Esophagus squamous epithelium (tissue), 4 donors: ENCODE measurements around the gene SPDL1.

Experiments used
- CTCF ChIP-seq, 6 experiments: fragments of 450-650 bp in 4 of 6; fragments of 200-600 bp in 2 of 6; sonication (generic) in 2 of 6; IDR thresholded peaks; one replicate each; pipeline ENCODE4 v1.5.1; 2016 to 2019; ENCODE audit warnings: antibody characterized with exemption in 6 of 6, mild to moderate bottlenecking in 4 of 6, moderate library complexity in 4 of 6
- POLR2A ChIP-seq, 4 donors: fragments of 450-650 bp; IDR thresholded peaks; one replicate each; pipeline ENCODE4 v1.6.1; 2017; ENCODE audit warnings: antibody characterized with exemption in 4 of 4, mild to moderate bottlenecking in 4 of 4, moderate library complexity in 3 of 4

DNA sequence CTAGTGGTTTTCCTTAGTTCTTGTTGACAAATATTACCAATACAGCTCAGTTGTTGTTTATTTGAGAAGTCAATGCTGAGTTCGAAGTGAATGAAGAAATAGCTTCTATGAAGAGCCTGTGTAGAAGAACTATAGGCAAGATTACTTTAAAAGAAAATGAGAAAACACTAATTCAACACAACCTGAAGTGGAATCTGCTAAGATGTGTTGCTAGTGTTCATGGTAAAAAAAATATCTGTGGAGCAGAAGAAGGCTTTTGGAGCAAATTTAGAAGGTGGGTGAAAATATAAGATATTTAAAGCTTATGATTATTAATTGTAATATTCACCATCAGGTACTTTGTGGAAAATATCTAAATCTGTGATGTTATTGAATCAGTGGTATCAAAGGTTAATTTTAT is 51.0 kb downstream of the SPDL1 start:
- no peak for TF ChIP-seq CTCF (IDR thresholded peaks at IDR 0.05)
- no peak for TF ChIP-seq POLR2A (IDR thresholded peaks at IDR 0.05)
